Loucy (cell line): ENCODE results near the gene BCL7B.
"Not testable (repeated sequence)": the region's sequence is repeated elsewhere in the genome, so short reads cannot be mapped to it uniquely, and the experiment has no call there.

ENCODE experiments used
- H2AFZ ChIP-seq: fragments of 200-600 bp; sonication (generic); 2 replicates; pipeline ENCODE4 v1.6.0; 2016; ENCODE audit warnings: antibody characterized with exemption, mild to moderate bottlenecking, low read length, moderate library complexity
- H3F3A ChIP-seq: fragments of 200-600 bp; 2 replicates; pipeline ENCODE4 v1.6.0; 2016; ENCODE audit warnings: antibody characterized with exemption, low read depth, mild to moderate bottlenecking
- H3K27me3 ChIP-seq: fragments of 200-600 bp; sonication (generic); 2 replicates; pipeline ENCODE4 v1.6.1; 2014; ENCODE audit warnings: low read length, mild to moderate bottlenecking; ENCODE audit not compliant: insufficient read depth, poor library complexity, severe bottlenecking
- H3K36me3 ChIP-seq: fragments of 200-600 bp; sonication (generic); 2 replicates; pipeline ENCODE4 v1.6.1; 2016; ENCODE audit warnings: low read length; ENCODE audit not compliant: insufficient read depth
- H3K4me1 ChIP-seq: fragments of 200-600 bp; sonication (generic); 2 replicates; pipeline ENCODE4 v1.5.1; 2014; ENCODE audit warnings: low read length, mild to moderate bottlenecking; ENCODE audit not compliant: insufficient read depth, poor library complexity, severe bottlenecking
- H3K4me2 ChIP-seq: fragments of 200-600 bp; sonication (generic); 2 replicates; pipeline ENCODE4 v1.6.0; 2014; ENCODE audit warnings: antibody characterized with exemption, low read length, low read depth, mild to moderate bottlenecking; ENCODE audit not compliant: poor library complexity, severe bottlenecking
- H3K4me3 ChIP-seq: fragments of 200-600 bp; sonication (generic); 2 replicates; pipeline ENCODE4 v1.5.1; 2014; ENCODE audit warnings: low read length, mild to moderate bottlenecking, mixed read lengths; ENCODE audit not compliant: poor library complexity, severe bottlenecking
- H3K79me2 ChIP-seq: fragments of 200-600 bp; sonication (generic); 2 replicates; pipeline ENCODE4 v1.6.1; 2014; ENCODE audit warnings: low read length; ENCODE audit not compliant: insufficient read depth
- H3K9ac ChIP-seq: fragments of 200-600 bp; sonication (generic); 2 replicates; pipeline ENCODE4 v1.6.0; 2014; ENCODE audit warnings: mild to moderate bottlenecking, low read depth, low read length, moderate library complexity; ENCODE audit not compliant: poor library complexity, severe bottlenecking
- H3K9me2 ChIP-seq: fragments of 200-600 bp; sonication (generic); replicated peaks from 2 replicates; pipeline ENCODE4 v1.6.1; 2016; ENCODE audit warnings: low read depth, low read length, mixed read lengths
- H3K9me3 ChIP-seq: fragments of 200-600 bp; sonication (generic); 2 replicates; pipeline ENCODE4 v1.6.1; 2014; ENCODE audit warnings: mild to moderate bottlenecking, antibody characterized with exemption, low read length, low read depth; ENCODE audit not compliant: insufficient read depth
- H4K20me1 ChIP-seq: fragments of 200-600 bp; sonication (generic); 2 replicates; pipeline ENCODE4 v1.6.0; 2014; ENCODE audit warnings: antibody characterized with exemption, low read length, mild to moderate bottlenecking; ENCODE audit not compliant: insufficient read depth, poor library complexity, severe bottlenecking
- EZH2phosphoT487 ChIP-seq: fragments of 200-600 bp; IDR thresholded peaks from 2 replicates; pipeline ENCODE4 v1.6.1; 2018; ENCODE audit warnings: antibody characterized with exemption, mild to moderate bottlenecking, moderate library complexity, borderline replicate concordance
- TF ChIP-seq, protein P1 (sequence below): fragments of 200-600 bp; sonication (generic); conservative IDR thresholded peaks from 2 replicates; pipeline ENCODE4 v1.5.1; 2014; ENCODE audit warnings: mild to moderate bottlenecking, antibody characterized with exemption, low read length

The BCL7B gene

DNA sequence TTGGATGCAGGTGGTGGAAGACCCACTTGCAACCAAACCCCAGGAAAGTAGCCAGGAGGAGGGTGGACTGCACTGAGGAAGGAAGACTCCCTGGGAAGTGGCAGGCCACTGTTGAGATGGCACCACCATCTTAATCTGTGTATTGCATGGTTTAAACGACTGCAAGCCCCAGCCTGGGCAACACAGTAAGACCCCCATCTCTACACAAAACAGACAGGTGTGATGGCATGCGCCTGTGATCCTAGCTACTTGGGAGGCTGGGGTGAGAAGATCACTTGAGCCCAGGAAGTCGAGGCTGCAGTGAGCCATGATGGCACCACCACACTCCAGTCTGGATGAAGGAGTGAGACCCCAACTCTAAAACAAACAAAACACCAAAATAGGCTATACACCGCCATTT, 9.7 kb upstream of the BCL7B start:
- Histone ChIP-seq H3K9me3 (no peaks in the 10 kb centered on the region), H2AFZ (no peak overlapping the region), H3K79me2 (no peaks in the 10 kb centered on the region), H3K9me2 (no peaks in the 10 kb centered on the region), H3K4me1 (no peaks in the 10 kb centered on the region), H3K27me3 (no peaks in the 10 kb centered on the region), H3F3A (no peaks in the 10 kb centered on the region), H4K20me1 (no peaks in the 10 kb centered on the region), H3K36me3 (peaks cover 23% of the 10 kb centered on the region; the same call in 1 of the 2 replicates), H3K9ac (no peak overlapping the region), H3K4me3 (no peak overlapping the region), H3K4me2 (no peak overlapping the region)
- TF ChIP-seq, protein P1, sequence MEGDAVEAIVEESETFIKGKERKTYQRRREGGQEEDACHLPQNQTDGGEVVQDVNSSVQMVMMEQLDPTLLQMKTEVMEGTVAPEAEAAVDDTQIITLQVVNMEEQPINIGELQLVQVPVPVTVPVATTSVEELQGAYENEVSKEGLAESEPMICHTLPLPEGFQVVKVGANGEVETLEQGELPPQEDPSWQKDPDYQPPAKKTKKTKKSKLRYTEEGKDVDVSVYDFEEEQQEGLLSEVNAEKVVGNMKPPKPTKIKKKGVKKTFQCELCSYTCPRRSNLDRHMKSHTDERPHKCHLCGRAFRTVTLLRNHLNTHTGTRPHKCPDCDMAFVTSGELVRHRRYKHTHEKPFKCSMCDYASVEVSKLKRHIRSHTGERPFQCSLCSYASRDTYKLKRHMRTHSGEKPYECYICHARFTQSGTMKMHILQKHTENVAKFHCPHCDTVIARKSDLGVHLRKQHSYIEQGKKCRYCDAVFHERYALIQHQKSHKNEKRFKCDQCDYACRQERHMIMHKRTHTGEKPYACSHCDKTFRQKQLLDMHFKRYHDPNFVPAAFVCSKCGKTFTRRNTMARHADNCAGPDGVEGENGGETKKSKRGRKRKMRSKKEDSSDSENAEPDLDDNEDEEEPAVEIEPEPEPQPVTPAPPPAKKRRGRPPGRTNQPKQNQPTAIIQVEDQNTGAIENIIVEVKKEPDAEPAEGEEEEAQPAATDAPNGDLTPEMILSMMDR: no peak
- TF ChIP-seq EZH2phosphoT487: no peak

DNA sequence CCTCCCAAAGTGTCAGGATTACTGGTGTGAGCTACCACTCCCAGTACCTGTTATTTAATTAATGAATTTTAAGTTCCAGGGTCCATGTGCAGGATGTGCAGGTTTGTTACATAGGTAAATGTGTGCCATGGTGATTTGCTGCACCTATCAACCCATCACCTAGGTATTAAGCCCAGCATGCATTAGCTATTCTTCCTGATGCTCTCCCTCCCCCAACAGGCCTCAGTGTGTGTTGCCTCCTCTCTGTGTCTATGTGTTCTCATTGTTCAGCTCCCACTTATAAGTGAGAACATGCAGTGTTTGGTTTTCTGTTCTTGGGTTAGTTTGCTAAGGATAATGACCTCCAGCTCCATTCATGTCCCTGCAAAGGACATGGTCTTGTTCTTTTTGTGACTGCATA, 8.9 kb upstream of the BCL7B start:
- H3K4me1 ChIP-seq, H3F3A ChIP-seq, H3K79me2 ChIP-seq, H3K9me2 ChIP-seq, H3K27me3 ChIP-seq, H2AFZ ChIP-seq, H3K4me2 ChIP-seq, H3K9ac ChIP-seq, H3K4me3 ChIP-seq, H4K20me1 ChIP-seq, H3K9me3 ChIP-seq: not testable (repeated sequence)
- H3K36me3 ChIP-seq: peaks cover 19% of the 10 kb centered on the region; the same call in 1 of the 2 replicates

DNA sequence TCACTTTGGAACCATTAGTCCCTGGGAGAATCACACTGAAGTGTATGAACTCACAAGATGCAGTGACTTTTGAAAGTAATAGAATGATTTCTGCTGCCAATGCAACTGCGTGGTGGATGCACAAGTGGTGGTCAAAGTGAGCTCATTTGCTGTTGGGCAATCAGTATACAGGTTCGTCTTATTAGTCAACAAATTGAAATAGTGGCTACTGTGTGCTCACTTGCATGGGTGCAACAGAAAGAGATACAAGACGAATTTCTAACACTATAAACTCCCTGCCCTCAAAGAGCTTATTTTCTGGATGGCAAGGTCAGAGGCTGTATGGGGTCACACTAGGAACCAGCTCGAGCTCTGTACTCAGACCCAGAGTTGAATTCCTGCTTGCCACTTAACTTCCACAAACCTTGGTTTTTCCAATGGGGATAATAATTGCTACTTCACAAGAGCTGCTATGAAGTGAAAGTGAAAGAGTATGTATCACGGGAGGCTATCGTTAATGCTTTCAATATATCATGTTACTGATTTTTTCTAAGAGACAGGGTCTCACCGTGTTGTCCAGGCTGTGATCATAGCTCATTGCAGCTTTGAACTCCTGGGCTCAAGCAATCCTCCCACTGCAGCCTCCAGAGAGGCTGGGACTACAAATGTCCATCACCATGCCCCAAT, 8.3 kb upstream of the BCL7B start:
- Histone ChIP-seq H3K9ac (no peak overlapping the region), H4K20me1 (no peaks in the 10 kb centered on the region)
- TF ChIP-seq, protein P1: no peak
- no peak for TF ChIP-seq EZH2phosphoT487

More for the DNA sequence above, 8.3 kb upstream of the BCL7B start:
- Histone ChIP-seq H2AFZ (no peak overlapping the region), H3K9me3 (no peaks in the 10 kb centered on the region), H3K79me2 (no peaks in the 10 kb centered on the region), H3K27me3 (no peaks in the 10 kb centered on the region), H3K4me3 (no peak overlapping the region), H3K36me3 (peaks cover 15% of the 10 kb centered on the region; the same call in 1 of the 2 replicates), H3F3A (no peaks in the 10 kb centered on the region), H3K9me2 (no peaks in the 10 kb centered on the region), H3K4me1 (no peaks in the 10 kb centered on the region), H3K4me2 (no peak overlapping the region)
